ENCODE results near the gene ABCC6. TPM values are rescaled to one million over a fixed set of nuclear protein-coding genes. Genes with fewer than 3 reads are reported as not detected.

The ABCC6 gene
- total and polyA plus RNA-seq, 10 of the 15 experiments (the other 5 are each of a cell fraction or from before 2014, with no cell fraction given): 0.05 to 0.13 (median 0.06) TPM; not detected in 5

- Histone ChIP-seq H2AFZ (ENCODE audit: control insufficient read depth, low read depth, low read length) (no peak overlapping the region), H3K9me3 (replicated peaks; ENCODE audit: control insufficient read depth, insufficient read depth, low read length) (no peaks in the 10 kb centered on the region), H3K4me2 (ENCODE audit: control insufficient read depth, insufficient read depth) (no peak overlapping the region), H3K36me3 (ENCODE audit: control insufficient read depth in 2 of 2, insufficient read depth in 2 of 2, low read length in 1 of 2) (no peaks in the 10 kb centered on the region), H3K4me3 (no peak overlapping the region), H3K27ac (ENCODE audit: control insufficient read depth, insufficient read depth) (no peak overlapping the region), H3K27me3 (replicated peaks in 1 of 2; ENCODE audit: control insufficient read depth in 2 of 2, insufficient read depth in 2 of 2, low read length in 1 of 2) (no peaks in the 10 kb centered on the region; a peak in 1 of 4 replicates), H3K9ac (ENCODE audit: control insufficient read depth, insufficient read depth, low read length) (no peak overlapping the region), H3K79me2 (ENCODE audit: control insufficient read depth, insufficient read depth, low read length) (no peaks in the 10 kb centered on the region), H4K20me1 (ENCODE audit: control insufficient read depth, insufficient read depth) (no peaks in the 10 kb centered on the region), H3K4me1 (ENCODE audit: control insufficient read depth, insufficient read depth, low read length) (no peaks in the 10 kb centered on the region)
- no peak for DNase-seq (ENCODE audit: low read depth, low spot score)
- CTCF ChIA-PET: no interaction called here
- RAD21 ChIA-PET (ENCODE audit: unreplicated experiment): no interaction called here
- no peak for FAIRE-seq
- no TSS peak for BruUV-seq (replicated peaks)
- POLR2A ChIA-PET: no interaction called here
- TF ChIP-seq EP300 (IDR thresholded peaks at IDR 0.05; ENCODE audit: borderline replicate concordance in 1 of 2, control insufficient read depth in 1 of 2, low read depth in 2 of 2, low read length in 2 of 2) (no peak), YBX1 (IDR thresholded peaks at IDR 0.05) (no peak), CBX5 (IDR thresholded peaks at IDR 0.05; ENCODE audit: low read depth) (no peak)
- intact Hi-C loops (cut with micrococcal nuclease; ENCODE audit: unreplicated experiment): no loop called here
- ATAC-seq: no peak
- in situ Hi-C loops (cut with MboI): no loop called here
- SMC1A ChIA-PET (ENCODE audit: uncharacterized antibody, unreplicated experiment): no interaction called here
- WGBS (ENCODE audit: insufficient coverage, insufficient replicate concordance, low lambda C conversion rate, missing lambda C conversion rate): 63% methylated on average over 5 of the region's 5 CpGs
These were observed 38.7 kb downstream of the ABCC6 start for GRCh38 chr16:16184594-16184993.

- CTCF ChIA-PET: interaction anchor here (1.1 kb wide), 1 partner anchor 309 kb away, joined by 3 read pairs; no protein-coding TSS in a partner anchor
- TF ChIP-seq TBL1XR1 (IDR thresholded peaks at IDR 0.05; ENCODE audit: low read depth, low read length): no peak
- TF ChIP-seq CTCF (IDR thresholded peaks at IDR 0.05 in 2 of 3, conservative IDR thresholded peaks at IDR 0.05 in 1 of 3; ENCODE audit: control insufficient read depth in 2 of 3, extremely low read depth in 1 of 3, insufficient read depth in 1 of 3, low read depth in 3 of 3, low read length in 3 of 3): 0 out of 6 replicates have a peak, but pooled peaks of 2 of the 3 experiments have one; percentile 19 to 23
- intact Hi-C loops (cut with micrococcal nuclease; ENCODE audit: unreplicated experiment) (no loop called here), in situ Hi-C loops (cut with MboI) (no loop called here)
- POLR2A ChIA-PET: no interaction called here
- Histone ChIP-seq H3K79me2 (ENCODE audit: control insufficient read depth, insufficient read depth, low read length) (no peaks in the 10 kb centered on the region), H3K27ac (ENCODE audit: control insufficient read depth, insufficient read depth) (no peak overlapping the region), H2AFZ (ENCODE audit: control insufficient read depth, low read depth, low read length) (no peak overlapping the region), H3K9ac (ENCODE audit: control insufficient read depth, insufficient read depth, low read length) (no peak overlapping the region), H3K4me1 (ENCODE audit: control insufficient read depth, insufficient read depth, low read length) (no peaks in the 10 kb centered on the region), H3K36me3 (ENCODE audit: control insufficient read depth in 2 of 2, insufficient read depth in 2 of 2, low read length in 1 of 2) (no peaks in the 10 kb centered on the region), H3K4me2 (ENCODE audit: control insufficient read depth, insufficient read depth) (no peak overlapping the region), H3K9me3 (replicated peaks; ENCODE audit: control insufficient read depth, insufficient read depth, low read length) (no peaks in the 10 kb centered on the region), H3K4me3 (no peak overlapping the region), H4K20me1 (ENCODE audit: control insufficient read depth, insufficient read depth) (no peaks in the 10 kb centered on the region), H3K27me3 (replicated peaks in 1 of 2; ENCODE audit: control insufficient read depth in 2 of 2, insufficient read depth in 2 of 2, low read length in 1 of 2) (no peaks in the 10 kb centered on the region)
- FAIRE-seq: no peak
- RAD21 ChIA-PET (ENCODE audit: unreplicated experiment): no interaction called here
- WGBS (ENCODE audit: insufficient coverage, insufficient replicate concordance, low lambda C conversion rate, missing lambda C conversion rate): 57% methylated on average over 8 of the region's 8 CpGs
- DNase-seq (ENCODE audit: low read depth, low spot score): no peak
- no peak for ATAC-seq
- no TSS peak for BruUV-seq (replicated peaks)
- SMC1A ChIA-PET (ENCODE audit: uncharacterized antibody, unreplicated experiment): no interaction called here
These were observed 39.7 kb downstream of the ABCC6 start for GRCh38 chr16:16183562-16183961.

Measured in GM12878 (cell line).